ENCODE measurements around the gene FERMT1.

The FERMT1 gene, protein sequence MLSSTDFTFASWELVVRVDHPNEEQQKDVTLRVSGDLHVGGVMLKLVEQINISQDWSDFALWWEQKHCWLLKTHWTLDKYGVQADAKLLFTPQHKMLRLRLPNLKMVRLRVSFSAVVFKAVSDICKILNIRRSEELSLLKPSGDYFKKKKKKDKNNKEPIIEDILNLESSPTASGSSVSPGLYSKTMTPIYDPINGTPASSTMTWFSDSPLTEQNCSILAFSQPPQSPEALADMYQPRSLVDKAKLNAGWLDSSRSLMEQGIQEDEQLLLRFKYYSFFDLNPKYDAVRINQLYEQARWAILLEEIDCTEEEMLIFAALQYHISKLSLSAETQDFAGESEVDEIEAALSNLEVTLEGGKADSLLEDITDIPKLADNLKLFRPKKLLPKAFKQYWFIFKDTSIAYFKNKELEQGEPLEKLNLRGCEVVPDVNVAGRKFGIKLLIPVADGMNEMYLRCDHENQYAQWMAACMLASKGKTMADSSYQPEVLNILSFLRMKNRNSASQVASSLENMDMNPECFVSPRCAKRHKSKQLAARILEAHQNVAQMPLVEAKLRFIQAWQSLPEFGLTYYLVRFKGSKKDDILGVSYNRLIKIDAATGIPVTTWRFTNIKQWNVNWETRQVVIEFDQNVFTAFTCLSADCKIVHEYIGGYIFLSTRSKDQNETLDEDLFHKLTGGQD

DNA sequence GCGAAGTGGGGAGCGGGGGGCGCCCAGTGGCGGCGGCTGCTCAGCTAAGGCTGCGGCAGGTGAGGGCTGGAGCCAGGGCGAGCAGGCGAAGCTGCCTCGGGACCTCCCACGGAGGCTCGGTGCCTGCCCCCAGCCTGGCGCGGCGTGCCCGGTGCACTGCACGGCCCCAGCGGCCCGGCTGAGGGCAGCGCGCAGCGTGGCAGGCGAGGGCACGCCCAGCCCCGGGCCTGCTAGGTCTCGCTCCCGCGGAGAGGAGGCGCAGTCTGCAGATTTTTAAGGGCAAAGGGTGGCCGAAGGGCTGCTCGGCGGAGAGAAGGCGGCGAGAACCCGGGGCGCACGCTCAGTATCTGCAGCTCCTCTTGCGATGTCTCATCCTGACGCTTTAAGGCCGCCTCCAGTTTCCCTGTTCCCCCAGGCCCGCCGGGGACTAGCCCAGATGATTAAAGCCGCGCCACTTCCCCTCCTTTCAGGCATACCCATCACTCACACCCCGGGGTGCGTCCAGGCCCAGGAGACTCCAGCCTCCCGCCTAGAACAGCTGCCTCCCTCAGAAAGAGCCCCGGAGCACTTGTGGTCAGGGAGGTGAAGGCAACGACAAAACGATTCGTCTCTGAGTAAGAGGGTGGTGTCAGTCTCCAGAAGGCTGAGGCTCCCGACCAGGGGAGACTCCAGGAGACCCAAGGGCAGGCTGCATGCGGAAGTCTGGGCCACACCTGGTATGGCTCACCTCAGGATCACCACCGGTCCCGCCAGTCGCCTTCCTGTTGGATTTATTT, at the start of gene FERMT1:
TSS of gene FERMT1 (minus strand) at position 158 of the 776 bp plus-strand sequence. CDS start 3,476 bp downstream, outside the sequence.
- peak; percentile 69 for DNase-seq

DNA sequence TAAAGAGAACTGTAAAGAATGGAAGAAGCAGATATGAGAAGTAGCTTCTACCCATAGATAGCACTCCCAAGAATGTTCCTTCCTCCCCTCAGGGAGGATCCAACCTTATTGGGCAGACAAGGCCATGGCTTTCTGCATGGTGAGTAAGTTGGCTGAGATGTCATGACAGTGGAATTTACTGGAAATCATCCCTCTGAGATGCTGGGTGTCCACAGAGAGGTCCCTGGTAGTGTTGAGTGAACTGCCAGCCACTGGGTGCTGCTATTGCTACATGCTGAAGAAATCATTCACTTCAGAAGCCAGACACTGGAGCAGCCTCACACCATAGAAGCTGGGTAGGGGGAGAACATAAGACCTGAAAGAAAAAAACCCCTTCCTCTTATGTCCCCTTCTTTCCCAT, 46.4 kb upstream of the FERMT1 start:
- no peak for DNase-seq

DNA sequence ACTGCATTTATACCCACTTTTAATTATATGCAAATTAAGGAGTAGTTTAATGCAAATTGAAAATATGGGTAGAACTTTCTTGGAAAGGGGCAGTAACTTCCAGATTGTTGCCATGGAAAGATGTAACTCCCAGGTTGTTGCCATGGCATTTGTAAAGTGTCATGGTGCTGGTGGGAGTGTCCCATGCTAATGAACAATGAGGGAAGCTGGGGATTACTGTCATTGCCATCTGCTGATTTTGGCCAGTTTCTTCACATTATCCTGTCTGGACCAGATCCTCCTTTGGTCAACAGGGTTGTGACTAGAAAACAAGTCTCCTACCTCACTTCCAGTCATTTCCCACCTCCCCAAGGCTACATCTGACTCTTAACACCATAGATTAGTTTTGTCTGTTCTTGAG, 45.4 kb upstream of the FERMT1 start:
- DNase-seq: no peak

DNA sequence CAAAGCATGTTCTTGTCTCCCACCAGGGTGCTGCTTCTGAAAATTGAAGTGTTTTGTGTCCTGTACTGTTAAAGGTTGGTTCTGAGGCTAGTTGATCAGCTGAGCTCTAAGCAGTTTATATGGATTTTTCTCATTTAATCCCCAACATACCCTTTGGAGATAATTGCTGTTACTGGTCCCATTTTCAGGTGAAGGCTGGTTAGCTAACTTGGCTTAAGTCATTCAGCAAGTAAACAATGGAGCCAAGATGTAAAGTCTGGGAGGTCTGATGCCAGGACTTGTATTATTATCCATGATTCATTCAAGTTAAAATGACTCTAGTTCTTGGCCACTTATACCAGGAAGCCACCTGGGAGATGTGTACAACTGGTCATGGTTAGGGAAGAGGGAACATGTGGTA, 42.5 kb upstream of the FERMT1 start:
- no peak for DNase-seq

DNA sequence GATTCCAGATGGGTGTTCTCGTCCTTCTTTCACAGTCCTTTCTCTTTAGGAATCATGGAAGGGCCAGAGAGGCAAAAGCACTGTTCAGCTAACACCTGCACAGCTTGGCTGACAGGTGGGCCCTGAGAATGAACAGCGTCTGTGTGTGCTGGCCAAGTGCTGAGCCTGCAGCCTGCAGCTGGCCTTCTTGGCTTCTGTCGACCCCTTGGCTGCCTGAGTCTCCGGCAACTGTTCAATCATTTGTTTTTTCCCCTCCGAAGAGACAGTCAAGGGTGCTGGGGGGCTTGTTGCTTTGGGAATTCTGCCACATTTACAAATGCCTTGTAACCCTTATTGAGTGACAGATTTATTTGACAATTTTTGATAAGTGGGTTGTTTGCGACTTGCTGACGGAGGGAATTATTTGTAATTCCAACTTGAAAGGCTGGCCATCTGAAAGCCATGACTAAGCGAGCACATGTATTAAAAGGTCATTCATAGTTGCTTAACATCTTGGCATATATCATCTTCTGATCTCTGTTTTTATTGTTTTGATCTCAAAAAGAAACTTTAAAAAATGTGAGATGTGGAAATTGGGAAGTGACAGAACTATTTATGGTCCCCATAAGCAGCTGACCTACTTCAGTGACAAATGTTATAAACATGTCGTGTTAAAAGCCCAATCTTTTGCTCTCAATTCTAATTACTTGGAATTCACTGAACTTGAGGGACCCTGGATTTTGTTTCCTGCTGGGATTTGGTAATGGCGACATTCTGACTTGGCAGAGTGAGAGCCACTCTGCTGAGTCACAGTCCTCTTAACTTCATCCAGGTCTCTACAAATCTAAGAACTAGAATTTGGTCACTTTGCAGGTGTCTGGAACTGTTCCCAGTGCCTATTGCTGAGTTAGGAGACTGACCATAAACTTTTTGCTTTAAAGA, 41.9 kb upstream of the FERMT1 start:
- DNase-seq: no peak

DNA sequence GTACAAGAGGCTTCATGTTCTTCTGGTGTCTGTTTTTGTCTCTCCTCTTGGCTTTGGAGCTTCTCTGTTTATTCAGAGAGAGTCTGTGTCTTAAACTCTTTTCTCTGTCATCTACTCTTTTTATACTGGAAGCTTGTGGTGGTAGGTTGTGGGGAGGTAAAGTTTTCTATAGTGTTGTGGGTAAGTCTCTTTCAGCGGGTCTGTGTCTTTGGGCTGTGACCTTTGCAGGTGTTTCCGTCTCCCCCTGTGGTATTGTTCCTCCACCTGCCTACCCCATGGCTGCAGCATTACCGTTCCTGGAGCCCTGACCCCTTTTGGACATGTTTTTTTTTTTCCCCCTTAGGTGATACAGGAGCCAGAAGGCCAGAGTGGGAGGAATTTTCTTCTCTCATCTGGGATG, 37.9 kb upstream of the FERMT1 start:
- no peak for DNase-seq

DNA sequence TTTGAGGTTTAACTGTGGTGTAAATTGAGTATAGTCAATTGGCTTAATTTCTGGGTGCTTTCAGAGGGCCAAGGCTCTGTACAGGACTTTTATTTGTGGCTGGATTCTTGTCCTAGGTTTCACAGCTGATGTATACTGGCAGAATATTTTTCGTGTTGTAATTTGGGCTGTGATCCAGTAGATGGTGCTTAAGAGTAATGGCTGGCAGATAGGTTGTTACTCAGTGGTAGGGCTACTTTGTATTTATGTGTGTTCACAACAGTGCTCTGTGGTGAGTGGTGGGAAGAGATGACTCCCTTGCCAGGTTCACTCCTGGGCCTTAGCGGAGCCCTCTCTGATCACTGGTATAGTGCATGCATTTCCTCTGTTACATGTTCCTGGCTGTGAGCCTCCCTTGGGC, 34.5 kb upstream of the FERMT1 start:
- DNase-seq: no peak

DNA sequence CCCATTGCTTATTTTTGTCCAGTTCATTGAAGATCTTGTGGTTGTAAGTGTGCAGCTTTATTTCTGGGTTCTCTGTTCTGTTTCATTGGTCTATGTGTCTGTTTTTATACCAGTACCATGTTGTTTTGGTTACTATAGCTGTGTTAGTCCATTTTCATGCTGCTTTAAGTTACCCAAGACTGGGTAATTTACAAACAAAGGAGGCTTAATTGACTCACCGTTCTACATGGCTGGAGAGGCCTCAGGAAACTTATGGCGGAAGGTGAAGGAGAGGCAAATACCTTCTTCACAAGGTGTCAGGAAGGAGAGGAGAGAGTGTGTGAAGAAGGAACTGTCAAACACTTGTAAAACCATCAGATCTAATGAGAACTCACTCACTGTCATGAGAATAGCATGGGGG, 29.9 kb upstream of the FERMT1 start:
- no peak for DNase-seq

DNA sequence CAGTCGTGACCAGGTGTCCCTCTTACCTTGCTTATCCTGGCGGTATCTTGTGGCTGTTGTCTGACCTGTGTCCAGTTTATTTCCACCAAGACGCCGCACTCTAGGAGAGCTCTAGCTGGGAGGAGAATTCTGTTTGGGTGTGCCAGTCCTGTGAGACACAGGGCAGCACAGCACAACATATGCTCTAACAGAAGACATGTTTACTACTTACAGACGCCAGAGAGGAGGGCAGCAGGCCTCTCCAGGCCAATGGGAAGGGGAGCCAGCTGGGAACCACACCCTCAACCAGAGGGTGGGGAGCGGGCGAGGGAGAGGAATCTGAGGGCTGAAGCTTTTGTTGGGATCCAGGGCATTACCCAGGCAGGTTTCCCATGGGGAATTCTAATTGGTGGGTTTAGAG, 25.2 kb upstream of the FERMT1 start:
- DNase-seq: no peak

DNA sequence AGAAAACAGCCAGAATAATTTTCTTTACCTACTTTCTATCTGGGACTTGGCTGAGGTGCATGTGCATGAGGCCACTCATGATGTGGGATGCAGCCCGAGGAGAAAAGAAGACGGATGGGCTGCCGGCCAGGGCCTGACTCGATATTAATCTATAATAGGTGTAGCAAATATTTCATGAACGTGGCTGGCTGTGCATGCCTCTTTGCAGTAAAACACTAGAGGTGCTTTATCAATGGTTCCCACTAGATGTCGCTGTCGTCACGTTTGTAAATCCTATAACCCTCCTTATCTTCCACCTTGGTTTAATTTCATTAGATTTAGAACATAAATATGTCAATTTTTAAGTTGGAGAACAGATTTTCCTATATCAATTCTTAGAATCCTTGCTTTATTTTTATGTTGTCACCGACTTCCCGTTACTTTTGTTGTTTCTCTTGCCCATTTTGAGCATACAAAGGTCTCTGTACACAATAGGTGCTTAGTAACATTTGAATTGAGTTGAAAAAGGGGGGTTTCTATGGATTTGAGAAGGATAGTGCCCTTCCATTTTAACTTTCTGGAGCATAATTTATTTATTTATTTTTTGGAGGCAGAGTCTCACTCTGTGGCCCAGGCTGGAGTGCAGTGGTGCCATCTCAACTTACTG, 19.6 kb upstream of the FERMT1 start:
- DNase-seq: peak; percentile 55

DNA sequence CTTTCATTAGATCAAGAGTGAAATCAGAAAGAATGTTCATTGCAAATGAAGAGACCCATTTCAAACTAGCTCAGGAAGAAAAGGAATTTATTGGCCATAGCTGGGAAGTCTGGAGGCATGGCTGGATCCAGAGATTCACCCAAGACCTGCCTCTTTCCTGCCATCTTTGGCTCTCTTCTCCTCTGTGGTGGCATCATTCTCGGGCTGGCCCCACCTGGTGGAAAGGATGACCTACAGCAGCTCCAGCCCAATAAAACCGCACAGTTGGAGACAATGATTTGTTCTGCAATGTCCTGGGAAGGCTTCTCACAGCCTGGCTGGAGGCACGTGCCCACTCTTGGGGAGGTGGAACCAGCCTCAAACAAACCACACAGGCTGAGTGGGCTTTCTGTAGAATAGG, 18.1 kb upstream of the FERMT1 start:
- peak; percentile 26 for DNase-seq

DNA sequence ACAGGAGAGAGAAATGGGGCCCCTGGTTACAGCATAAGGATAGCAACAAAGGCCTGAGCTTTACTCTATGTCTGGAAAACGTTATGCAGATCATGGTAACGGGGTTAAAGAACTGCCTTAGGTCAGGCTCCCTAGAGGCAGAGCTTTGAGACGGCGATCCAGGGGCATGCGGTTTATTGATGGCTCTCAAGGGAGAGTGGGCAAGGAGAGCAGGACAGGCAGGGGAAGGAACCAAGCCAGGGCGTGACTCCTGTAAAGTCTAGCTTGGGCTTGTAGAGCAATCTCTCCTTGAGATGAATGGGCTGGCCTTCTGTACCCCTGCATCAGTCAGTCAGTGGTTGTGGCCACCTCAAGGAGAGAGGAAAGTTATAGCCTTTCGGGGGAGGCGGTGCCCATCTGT, 12.5 kb upstream of the FERMT1 start:
- no peak for DNase-seq

DNA sequence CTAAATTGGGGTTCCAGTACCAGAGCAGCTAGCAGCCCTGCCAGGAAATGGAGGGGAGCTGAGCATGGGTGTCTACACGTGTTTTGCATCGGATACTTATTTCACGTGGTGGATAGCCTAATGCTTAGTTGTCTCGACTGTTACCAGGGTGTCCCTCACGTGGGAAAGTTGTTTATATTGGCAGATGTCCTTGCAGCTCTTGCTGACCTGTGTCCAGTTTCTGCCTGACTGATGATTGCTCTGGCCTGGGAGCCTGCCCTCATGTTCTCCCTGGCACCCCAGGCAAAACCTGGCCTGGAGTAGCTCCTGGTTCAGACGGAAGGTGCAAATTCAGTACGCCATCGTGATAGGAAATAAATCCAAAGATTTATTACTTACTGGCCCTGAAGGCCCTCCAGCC, 11.8 kb upstream of the FERMT1 start:
- no peak for DNase-seq

DNA sequence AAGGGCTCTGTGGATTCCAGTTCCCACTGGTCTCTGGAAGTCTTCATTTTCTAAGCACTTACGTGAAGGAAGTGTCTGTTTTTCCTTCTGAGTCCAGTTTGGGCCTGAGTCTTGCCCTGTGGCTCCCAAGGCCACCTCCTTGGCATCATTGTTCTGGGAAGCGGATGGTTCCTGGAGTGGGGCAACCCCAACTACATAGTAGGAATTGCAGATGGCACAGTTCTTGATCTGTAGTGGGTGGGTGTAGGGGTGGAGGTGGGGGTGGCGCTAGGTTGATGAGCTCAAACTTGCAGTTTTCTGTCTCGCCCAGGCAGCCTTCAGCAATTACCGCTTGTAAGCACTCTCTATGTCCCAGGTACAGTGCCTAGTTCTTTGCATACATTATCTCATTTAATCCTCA, 7.2 kb upstream of the FERMT1 start:
- DNase-seq: no peak

DNA sequence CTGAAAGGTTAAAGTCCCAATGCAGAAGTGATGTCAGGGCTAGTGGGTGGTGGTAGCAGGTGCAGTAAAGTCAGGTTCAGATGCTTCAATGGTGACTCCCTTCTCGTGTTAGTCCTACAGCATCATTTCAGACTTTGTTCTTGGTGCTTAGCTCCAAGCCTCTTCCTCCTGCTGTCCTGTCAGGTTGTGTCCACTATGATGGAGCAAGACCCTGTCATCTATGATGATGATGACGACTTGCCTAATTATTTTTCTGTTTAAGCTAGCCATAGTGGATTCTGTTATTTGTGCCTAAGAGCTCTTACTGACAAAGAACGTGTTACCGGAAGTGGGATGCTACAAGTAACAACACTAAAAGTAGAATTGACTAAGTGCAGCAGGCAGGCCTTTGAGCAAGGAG, 5.0 kb upstream of the FERMT1 start:
- no peak for DNase-seq

DNA sequence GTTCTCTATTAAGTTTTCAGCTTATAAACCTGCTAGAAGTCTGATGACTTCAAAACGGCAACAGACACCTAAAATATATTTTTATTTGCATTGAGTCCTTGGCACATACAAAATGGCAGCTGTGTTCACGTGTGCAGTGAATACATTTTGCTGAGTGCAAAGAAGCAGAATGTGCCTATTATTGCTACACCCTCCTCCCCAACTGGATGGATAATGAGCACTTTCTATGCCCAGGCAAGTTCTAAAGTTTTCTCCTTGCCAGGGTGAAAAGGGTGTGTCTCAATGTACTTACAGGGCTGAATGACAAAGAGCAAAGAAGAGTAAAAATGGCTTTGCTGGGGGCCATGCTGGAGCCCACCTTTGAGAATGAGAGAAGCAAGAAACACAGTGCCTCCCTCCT, 4.0 kb upstream of the FERMT1 start:
- DNase-seq: no peak

DNA sequence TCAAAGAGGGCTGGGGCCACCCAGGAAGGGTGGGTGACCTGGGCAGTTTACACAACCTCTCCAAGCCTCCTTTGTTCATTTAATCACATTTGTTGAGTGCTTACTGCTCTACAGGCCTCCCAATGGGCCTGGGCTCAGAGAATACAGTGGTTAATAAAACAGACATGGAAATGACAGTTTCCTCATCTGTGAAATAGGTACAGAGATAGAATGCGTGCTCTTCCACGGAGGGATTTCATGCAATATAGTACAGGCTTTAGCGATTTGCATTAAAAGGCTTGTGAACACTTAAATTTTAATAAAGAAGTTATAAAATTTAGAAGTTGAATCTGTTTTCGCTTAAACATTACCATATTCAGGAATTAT, 802 bp upstream of the FERMT1 start:
- DNase-seq: no peak

DNA sequence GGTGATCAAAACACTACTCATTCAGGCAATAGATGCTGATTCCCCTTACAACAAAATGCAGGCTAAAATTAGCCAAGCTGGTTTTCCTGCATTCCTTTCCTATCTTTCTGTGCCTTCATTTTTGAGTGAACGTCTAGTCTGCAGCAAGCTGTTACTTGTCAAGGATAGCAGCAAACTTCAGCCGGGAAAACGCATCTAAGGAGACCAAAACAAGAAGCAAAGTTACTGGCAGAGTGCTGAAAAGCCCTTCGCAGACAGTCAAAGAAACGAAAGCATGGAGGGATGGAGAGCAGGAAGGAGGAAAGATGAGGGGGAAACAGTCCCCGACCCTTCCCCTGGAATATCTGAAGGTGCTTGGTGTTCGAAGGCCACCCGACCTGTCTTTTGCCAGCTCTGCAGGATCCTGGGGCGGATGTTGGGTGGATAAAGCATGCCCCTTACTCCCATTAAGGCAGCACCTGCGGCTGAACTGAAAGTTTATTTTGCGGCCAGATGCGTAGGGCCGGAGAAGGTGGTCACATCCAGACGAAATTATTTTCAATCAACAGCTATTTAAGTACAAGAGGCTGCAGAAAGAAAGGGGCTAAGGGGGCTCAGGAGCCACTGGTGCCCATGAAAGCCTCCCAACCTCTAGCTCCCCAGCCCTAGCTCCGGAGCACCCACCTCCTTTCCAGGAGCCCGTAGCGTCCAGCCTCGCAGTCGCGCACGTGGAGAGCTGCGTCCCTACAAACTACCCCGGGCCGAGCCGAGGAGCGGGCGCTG, 538 bp downstream of the FERMT1 start:
- DNase-seq: no peak

DNA sequence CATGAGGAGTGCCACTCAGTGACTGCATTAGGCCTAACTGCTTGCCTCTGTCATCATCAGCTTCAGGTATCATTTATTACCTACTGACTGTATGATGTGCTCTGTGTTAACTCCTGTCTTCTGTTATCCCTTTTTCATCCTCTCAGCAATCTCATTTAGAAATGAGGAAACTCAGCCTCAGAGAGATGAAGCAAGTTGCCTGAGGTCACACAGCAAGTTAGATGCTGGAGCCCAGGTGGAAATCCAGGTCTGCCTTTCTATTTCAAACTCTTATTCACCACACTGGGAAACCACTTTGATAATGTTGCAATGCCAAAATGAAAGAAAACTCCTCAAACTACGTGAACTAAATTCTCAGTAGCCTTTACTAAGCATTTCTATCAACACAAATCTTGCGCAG, 1.3 kb downstream of the FERMT1 start:
- no peak for DNase-seq

DNA sequence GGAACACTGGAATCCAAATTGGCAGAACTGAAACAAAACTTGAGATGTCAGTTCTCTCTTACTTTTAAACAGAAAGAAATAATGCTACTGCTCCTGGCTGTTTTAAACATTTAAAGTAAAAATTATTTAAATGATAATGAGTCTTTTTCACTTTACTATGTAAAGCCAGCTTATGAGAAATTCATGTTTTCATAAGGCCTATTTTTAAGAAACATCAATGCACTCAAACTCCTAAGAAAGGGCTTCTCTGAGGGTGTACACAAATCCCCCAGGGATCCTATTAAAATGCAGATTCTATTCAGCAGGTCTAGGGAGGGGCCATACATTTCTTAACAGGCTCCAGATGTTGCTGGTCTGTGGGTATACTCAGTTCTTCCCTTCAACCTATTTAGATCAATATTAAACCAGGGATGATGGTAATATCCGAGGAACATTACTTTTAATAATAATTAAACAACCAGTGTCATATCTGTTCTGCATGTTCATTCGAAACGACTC, 2.3 kb downstream of the FERMT1 start:
- no peak for DNase-seq

DNA sequence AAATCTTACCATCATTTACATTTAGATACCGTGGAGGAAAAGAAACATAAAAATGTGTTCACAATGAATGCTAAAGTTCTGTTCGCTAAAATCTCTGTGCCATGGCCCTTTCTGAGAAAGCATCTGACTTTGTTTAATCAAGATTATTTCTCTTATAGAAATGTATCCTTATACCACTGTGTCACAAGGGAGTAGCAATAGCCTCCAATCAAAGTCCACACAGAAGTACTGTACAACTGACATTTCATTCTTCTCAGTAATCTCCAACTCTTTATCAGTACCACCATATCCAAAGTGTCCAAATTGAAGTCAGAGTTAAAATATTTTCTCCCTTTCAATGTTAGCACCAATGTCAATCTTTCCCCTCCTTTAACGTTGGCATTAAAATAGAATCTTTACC, 6.1 kb downstream of the FERMT1 start:
- DNase-seq: no peak

Measured in stimulated activated CD4-positive, alpha-beta T cell treated with anti-CD3 and anti-CD28 coated beads, Interleukin-15, amount 100 ng/mL, for 24 hours (primary cell).